Activated T-helper 17 cell treated with anti-CD3 and anti-CD28 coated beads, Interleukin-2, amount 50 U/mL, for 72 hours (primary cell): ENCODE results near the gene MUC13. TPM values are rescaled to one million over a fixed set of nuclear protein-coding genes. Genes with fewer than 3 reads are reported as not detected.
A peak's percentile ranks its signal among the peaks of the same experiment; 100 is the strongest.

ENCODE experiments used
- ATAC-seq: fragments of 150-1000 bp; cut with Tn5 transposase; replicated peaks from 2 replicates; pipeline ENCODE4 v1.10.0; 2021; ENCODE audit warnings: mild to moderate bottlenecking, moderate library complexity
- H3K27ac Mint-ChIP-seq: one replicate; pipeline ENCODE4 v1.8.0; 2022; ENCODE audit warnings: mixed read lengths
- H3K27me3 Mint-ChIP-seq: one replicate; pipeline ENCODE4 v1.8.0; 2022; ENCODE audit warnings: mixed read lengths
- H3K36me3 Mint-ChIP-seq: one replicate; pipeline ENCODE4 v1.8.0; 2022; ENCODE audit warnings: low read depth, mild to moderate bottlenecking, mixed read lengths
- H3K4me1 Mint-ChIP-seq: one replicate; pipeline ENCODE4 v1.8.0; 2022; ENCODE audit warnings: mixed read lengths
- H3K4me3 Mint-ChIP-seq: one replicate; pipeline ENCODE4 v1.8.0; 2022; ENCODE audit warnings: mild to moderate bottlenecking, mixed read lengths
- H3K9me3 Mint-ChIP-seq: one replicate; pipeline ENCODE4 v1.8.0; 2022; ENCODE audit warnings: mixed read lengths
- total RNA-seq, 2 donors: library from RNA; stranded (reverse); gene quantifications; one replicate each; pipeline ENCODE4 v1.2.3, GENCODE V29; 2022

The MUC13 gene
- total RNA-seq, 2 donors from 2014 or later: not detected

GRCh38 chr3:124896824-124897526 is 37.6 kb downstream of the MUC13 start:
- Mint-ChIP-seq H3K4me1 (no peaks in the 10 kb centered on the region), H3K36me3 (no peaks in the 10 kb centered on the region), H3K27ac (no peak overlapping the region), H3K9me3 (no peaks in the 10 kb centered on the region), H3K27me3 (peaks cover 6% of the 10 kb centered on the region), H3K4me3 (no peak overlapping the region)
- ATAC-seq: no peak

GRCh38 chr3:124895756-124896155 is 38.8 kb downstream of the MUC13 start:
- Mint-ChIP-seq H3K27me3 (peaks cover 7% of the 10 kb centered on the region), H3K4me1 (no peaks in the 10 kb centered on the region), H3K4me3 (no peak overlapping the region), H3K9me3 (no peaks in the 10 kb centered on the region), H3K36me3 (no peaks in the 10 kb centered on the region), H3K27ac (no peak overlapping the region)
- no peak for ATAC-seq

- no peak for ATAC-seq
- Mint-ChIP-seq H3K27ac (no peak overlapping the region), H3K36me3 (no peaks in the 10 kb centered on the region), H3K4me1 (no peaks in the 10 kb centered on the region), H3K27me3 (peaks cover 21% of the 10 kb centered on the region), H3K4me3 (no peak overlapping the region), H3K9me3 (no peaks in the 10 kb centered on the region)
These were observed 41.0 kb downstream of the MUC13 start for GRCh38 chr3:124893526-124893925.

GRCh38 chr3:124890573-124891190 is 43.9 kb downstream of the MUC13 start:
- no peaks in the 10 kb centered on the region for H3K9me3 Mint-ChIP-seq
- no peaks in the 10 kb centered on the region for H3K36me3 Mint-ChIP-seq
- no peak overlapping the region for H3K27ac Mint-ChIP-seq
- H3K4me1 Mint-ChIP-seq: no peaks in the 10 kb centered on the region
- peaks cover 32% of the 10 kb centered on the region for H3K27me3 Mint-ChIP-seq
- no peak overlapping the region for H3K4me3 Mint-ChIP-seq
- ATAC-seq: no peak

GRCh38 chr3:124888482-124889441 is 45.8 kb downstream of the MUC13 start:
- Mint-ChIP-seq H3K4me3 (peak overlapping the region; percentile 54), H3K4me1 (no peaks in the 10 kb centered on the region), H3K27me3 (peaks cover 42% of the 10 kb centered on the region), H3K27ac (no peak overlapping the region), H3K9me3 (no peaks in the 10 kb centered on the region), H3K36me3 (no peaks in the 10 kb centered on the region)
- ATAC-seq: no peak

- no peaks in the 10 kb centered on the region for H3K9me3 Mint-ChIP-seq
- H3K27me3 Mint-ChIP-seq: peaks cover 45% of the 10 kb centered on the region
- H3K4me1 Mint-ChIP-seq: no peaks in the 10 kb centered on the region
- H3K36me3 Mint-ChIP-seq: no peaks in the 10 kb centered on the region
- peak overlapping the region; percentile 54 for H3K4me3 Mint-ChIP-seq
- no peak overlapping the region for H3K27ac Mint-ChIP-seq
- ATAC-seq: no peak
These were observed 46.6 kb downstream of the MUC13 start for GRCh38 chr3:124887932-124888298.

GRCh38 chr3:124887177-124887931 is 47.2 kb downstream of the MUC13 start, which contains the start of gene ITGB5:
ITGB5 (minus strand) TSS chr3:124887365; CDS start chr3:124887000, 365 bp downstream.
- no peaks in the 10 kb centered on the region for H3K36me3 Mint-ChIP-seq
- H3K27ac Mint-ChIP-seq: no peak within 1 kb of the TSS
- H3K9me3 Mint-ChIP-seq: no peaks in the 10 kb centered on the region
- no peaks in the 10 kb centered on the region for H3K4me1 Mint-ChIP-seq
- peaks cover 48% of the 10 kb centered on the region for H3K27me3 Mint-ChIP-seq
- peak; percentile 75 for ATAC-seq
- peak within 1 kb of the TSS; percentile 59 for H3K4me3 Mint-ChIP-seq

- no peaks in the 10 kb centered on the region for H3K36me3 Mint-ChIP-seq
- no peak overlapping the region for H3K27ac Mint-ChIP-seq
- peak; percentile 67 for ATAC-seq
- H3K4me3 Mint-ChIP-seq: peak overlapping the region; percentile 59
- H3K27me3 Mint-ChIP-seq: peaks cover 53% of the 10 kb centered on the region
- H3K4me1 Mint-ChIP-seq: no peaks in the 10 kb centered on the region
- H3K9me3 Mint-ChIP-seq: no peaks in the 10 kb centered on the region
These were observed 48.1 kb downstream of the MUC13 start for GRCh38 chr3:124886168-124887056.

- Mint-ChIP-seq H3K4me1 (no peaks in the 10 kb centered on the region), H3K27ac (no peak overlapping the region), H3K27me3 (peaks cover 50% of the 10 kb centered on the region), H3K4me3 (peak overlapping the region; percentile 59), H3K36me3 (no peaks in the 10 kb centered on the region), H3K9me3 (no peaks in the 10 kb centered on the region)
- ATAC-seq: no peak
These were observed 48.9 kb downstream of the MUC13 start for GRCh38 chr3:124885466-124886167.

- Mint-ChIP-seq H3K9me3 (no peaks in the 10 kb centered on the region), H3K4me3 (no peak overlapping the region), H3K27ac (no peak overlapping the region), H3K27me3 (peaks cover 47% of the 10 kb centered on the region), H3K4me1 (no peaks in the 10 kb centered on the region), H3K36me3 (no peaks in the 10 kb centered on the region)
- ATAC-seq: no peak
These were observed 50.0 kb downstream of the MUC13 start for GRCh38 chr3:124884474-124885101.

- no peaks in the 10 kb centered on the region for H3K9me3 Mint-ChIP-seq
- no peak overlapping the region for H3K4me3 Mint-ChIP-seq
- no peak overlapping the region for H3K27ac Mint-ChIP-seq
- H3K4me1 Mint-ChIP-seq: peaks cover 5% of the 10 kb centered on the region
- H3K36me3 Mint-ChIP-seq: no peaks in the 10 kb centered on the region
- no peak for ATAC-seq
- peaks cover 41% of the 10 kb centered on the region for H3K27me3 Mint-ChIP-seq
These were observed 50.6 kb downstream of the MUC13 start for GRCh38 chr3:124883766-124884473.
